NOMO-1 treated with DMSO at 0.1 percent for 48 hours (cell line): ENCODE data around the gene MAP1LC3B.

ENCODE experiments used
- DNase-seq: peaks from one replicate; lab custom pipeline; 2025; ENCODE audit not compliant: unreplicated experiment; lab: John Stamatoyannopoulos, UW

MAP1LC3B gene

GRCh38 chr16:87407511-87408112 lies 15.5 kb downstream of the MAP1LC3B start:
- peak; percentile 98 for DNase-seq

GRCh38 chr16:87409153-87409552 lies 17.0 kb downstream of the MAP1LC3B start:
- DNase-seq, result no peak

- DNase-seq, result no peak
Observed at GRCh38 chr16:87409781-87410180, 17.6 kb downstream of the MAP1LC3B start.

DNA sequence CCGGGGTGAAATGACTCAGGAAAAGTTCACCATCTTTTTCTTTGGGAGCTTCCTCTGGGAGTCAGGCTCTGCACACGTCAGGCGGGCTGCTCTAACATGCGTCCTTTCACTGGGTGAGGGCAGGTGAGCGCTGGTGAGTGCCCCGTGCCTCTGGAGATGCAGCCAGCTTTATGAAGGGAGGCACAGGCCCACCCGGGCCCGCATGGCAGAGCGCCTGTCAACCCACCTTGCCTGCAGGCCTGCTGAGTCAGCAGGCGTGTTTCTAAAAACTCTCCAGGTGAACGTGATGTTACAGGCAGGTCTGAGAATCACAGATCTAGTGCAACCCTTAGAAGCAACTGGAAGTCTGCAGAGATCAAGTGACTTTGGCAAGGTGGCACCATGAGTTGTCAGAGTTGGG lies 18.4 kb downstream of the MAP1LC3B start:
- no peak for DNase-seq

DNA sequence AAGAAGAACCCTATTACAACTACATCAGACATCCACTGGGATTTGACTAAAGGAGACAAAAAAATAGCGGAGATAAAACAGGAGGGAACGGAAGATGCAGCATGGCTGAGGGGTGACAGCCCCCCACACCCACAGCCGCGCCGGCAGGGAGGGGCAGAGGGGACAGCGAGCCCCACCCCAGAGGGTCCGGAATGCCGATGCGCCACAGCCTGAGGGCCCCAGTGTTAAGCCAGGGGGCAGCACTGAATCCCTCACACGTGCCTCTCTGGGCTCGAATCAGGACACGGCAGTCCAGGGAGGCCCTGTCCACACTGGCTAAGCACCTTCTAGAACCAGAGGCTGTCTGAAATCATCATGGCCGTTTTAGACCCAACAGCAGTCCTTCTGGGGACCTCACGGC lies 18.8 kb downstream of the MAP1LC3B start:
- no peak for DNase-seq

- no peak for DNase-seq
Observed at GRCh38 chr16:87411375-87412271, 19.5 kb downstream of the MAP1LC3B start.

DNA sequence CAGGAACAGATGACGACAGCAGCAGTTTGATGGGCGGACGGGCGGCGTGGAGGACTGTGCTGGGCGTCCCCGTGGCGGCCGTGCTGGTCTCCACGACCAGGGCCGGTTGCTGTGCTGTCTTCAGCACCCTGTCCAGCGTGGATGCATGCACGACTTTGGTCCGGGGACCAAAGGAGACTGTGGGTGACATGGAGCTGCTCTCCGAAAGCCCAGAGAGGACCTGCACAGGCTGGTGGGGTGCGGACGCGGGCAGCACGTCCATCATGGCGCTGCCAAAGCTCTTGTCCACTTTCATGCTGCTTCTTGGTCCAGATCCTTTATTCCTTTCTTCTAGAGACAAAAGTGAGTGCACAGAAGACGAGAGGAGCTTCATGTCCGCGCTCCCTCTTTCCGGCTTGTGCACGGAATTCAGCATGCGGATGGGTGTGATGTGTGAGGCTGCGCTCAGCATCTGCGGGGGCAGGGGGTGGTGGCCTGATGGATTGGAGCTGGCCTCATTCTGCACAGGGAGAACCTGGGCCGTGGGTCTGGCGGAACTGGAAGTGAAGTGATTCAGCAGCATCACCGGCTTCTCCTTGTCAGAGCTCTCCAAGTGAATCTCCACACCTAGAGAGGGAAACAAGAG lies 20.3 kb downstream of the MAP1LC3B start:
- DNase-seq, result no peak

GRCh38 chr16:87412996-87413421 lies 20.9 kb downstream of the MAP1LC3B start:
- no peak for DNase-seq

GRCh38 chr16:87414251-87414680 lies 22.1 kb downstream of the MAP1LC3B start:
- DNase-seq, result no peak

DNA sequence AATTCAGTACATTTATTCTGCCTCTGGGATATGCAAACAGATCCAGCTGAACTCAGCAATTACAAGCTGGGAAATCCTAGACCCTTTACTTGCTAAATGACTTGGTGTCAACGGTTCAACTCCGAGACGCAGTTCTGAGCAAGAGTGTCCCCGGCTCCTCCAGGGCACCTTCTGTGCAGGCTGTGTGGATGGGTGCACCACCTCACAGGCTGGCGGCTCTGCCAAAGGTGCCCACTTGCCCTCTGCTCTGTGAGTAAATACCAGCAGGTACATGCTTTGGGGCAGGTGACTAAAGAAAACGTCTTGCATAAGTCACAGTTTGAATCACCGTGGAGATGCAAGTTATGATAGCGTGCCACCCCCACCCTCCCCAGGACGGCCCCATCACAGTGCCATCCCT lies 23.3 kb downstream of the MAP1LC3B start:
- DNase-seq, result no peak

DNA sequence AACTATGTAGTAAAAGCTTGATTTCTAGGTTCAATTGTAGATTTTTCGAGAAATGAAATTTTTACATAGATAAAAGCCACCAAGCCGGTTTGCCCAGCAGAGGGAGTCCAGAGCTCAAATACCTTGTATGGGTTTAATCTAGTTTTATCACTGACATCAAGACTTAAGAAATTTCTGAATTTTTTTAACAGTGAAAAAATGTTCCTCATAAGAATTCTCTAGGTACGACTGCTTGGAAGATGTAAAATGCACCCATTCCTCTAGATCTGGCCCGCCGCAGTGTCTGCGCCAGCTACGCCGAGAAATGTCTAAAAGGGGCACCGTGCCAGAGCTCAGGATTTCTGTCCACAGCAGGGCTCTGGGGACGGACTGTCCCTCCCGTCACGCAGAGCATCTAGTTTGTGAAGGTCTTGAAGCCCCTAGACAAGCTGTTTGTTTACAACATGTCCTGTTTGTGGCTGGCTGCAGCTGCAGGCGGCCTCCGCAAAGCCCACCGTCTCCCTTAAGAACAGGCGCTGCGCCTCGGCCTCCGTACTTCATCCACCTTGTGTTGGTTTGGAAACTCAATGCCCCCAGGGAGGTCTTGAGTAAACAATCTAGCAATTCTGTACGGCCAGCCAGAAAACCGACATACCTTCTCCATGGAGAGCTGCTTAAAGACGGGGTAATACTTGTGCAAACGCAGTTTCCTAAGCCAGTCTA lies 24.8 kb downstream of the MAP1LC3B start:
- DNase-seq, result peak; percentile 2

DNA sequence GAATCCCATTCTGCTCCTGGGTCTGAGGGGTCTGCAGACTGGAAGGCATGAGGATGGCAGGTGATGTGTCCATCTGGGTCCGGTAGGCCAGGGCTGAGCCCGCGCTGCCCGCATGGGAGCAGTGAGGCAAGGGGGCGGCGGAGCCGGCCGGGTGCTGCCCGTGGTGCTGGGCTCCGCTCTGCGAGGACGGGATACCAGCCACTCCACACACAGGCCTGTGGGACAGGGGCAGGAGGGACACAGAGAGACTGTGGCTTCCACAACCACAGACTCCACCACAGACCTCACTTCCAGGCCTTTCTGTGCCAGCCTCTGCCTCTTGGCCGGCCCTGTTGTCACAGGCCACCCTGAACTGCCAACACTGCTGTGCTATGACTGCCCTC lies 25.4 kb downstream of the MAP1LC3B start:
- no peak for DNase-seq

DNA sequence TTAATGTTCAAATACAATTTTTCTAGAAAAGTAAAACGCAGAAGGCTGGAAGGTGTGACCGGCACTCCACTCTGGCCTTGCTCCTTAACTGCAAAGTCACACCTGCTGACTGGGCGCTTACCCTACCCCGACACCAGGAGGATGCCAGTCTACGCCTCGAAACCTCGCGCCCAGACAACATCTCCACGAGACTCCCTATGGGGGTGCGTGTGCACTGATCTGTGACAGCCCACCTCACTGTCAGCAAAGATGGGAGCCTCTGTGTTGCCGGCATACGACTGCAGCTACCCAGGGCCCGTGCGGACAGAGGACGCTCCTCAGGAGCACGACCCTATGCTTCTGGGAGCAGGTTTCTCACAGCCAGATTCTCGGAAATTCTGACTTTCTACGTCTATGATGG lies 26.1 kb downstream of the MAP1LC3B start:
- DNase-seq, result no peak

DNA sequence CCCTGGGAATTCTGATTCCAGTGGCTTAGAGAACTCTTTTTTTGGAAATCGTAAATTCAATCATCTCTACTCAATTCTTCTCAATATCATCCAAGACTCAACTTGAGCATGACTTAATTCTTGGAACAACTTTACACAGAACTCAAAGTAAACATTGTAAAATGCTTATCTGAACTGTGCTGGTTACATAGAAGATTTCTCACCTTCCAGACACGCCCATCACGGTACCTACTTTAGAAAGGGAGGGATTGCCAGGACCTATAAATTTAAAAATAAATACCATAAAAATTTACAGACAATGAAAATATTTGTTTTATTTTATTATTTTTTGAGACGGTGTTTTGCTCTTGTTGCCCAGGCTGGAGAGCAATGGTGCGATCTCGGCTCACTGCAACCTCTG lies 26.5 kb downstream of the MAP1LC3B start:
- DNase-seq, result no peak

GRCh38 chr16:87420026-87421002 lies 28.2 kb downstream of the MAP1LC3B start:
- no peak for DNase-seq

DNA sequence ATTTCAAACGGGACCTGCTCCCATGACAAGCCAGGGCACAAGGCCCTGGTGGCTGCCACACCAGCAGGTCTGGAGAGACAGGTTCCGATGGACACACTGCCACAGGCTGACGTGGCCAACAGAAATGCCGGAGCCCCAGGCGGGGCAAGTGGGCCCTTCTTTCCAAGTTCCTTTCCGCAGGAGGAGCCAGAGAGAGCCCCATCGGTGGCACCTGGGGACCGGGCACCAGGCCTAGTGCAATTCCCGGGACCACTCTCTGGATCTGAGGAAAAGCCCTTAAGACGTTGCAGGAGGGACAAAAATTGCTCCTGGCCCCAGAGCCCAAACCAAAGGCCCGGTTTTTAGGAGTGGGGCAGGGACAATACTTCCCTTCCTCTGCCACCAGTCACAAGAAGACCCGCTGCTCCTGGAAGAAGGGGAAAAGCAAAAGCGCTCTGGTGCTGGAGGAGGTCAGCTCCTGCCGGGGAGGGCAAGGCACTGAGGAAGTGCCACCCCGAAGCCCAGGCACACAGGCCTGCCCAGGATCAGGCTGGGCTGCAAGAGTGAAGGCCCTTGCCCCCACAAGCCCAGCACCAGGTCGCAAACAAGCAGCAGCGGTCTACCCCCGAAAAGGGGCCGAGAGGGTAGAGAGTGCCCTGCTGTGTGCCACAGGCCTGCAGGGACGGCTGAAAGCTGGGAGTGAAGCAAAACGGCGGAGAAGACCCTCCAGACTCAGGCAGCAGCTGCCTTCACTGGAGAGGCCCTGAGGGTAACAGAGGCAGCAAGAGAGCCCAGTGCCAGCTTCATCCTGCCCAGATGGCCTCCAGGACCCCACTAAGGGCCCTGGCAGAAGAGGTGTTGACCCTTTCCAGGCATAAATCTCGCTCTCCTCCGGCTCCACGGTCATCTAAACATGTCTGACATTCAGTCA lies 29.1 kb downstream of the MAP1LC3B start:
- DNase-seq, result no peak

DNA sequence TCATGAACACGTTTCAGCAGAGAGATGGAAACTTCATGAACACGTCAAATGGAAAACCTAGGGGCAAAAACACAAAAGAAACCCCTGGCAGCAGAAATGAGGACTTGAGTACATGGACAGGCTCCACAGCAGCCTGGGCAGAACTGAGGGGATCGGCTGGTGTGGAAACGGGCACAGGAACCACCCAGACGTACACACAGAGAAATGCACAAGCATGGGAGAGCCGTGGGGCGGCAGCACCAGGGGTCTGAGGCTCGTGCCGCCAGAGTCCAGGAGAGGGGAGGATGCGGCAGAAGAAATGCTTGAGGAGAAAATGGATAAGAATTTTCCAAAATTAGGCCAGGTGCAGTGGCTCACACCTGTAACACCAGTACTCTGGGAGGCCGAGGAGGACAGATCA lies 30.0 kb downstream of the MAP1LC3B start:
- no peak for DNase-seq

- no peak for DNase-seq
Observed at GRCh38 chr16:87423429-87423828, 31.3 kb downstream of the MAP1LC3B start.

- DNase-seq, result no peak
Observed at GRCh38 chr16:87424266-87424665, 32.1 kb downstream of the MAP1LC3B start.
